ENCODE measurements around the gene TRIAP1. TPM values are rescaled to one million over a fixed set of nuclear protein-coding genes. Genes with fewer than 3 reads are reported as not detected.
"Not testable (repeated sequence)": the region's sequence is repeated elsewhere in the genome, so short reads cannot be mapped to it uniquely, and the experiment has no call there.

Gene TRIAP1
- polyA plus RNA-seq, 3 donors: 35.0 to 47.6 (median 42.7) TPM

GRCh38 chr12:120473807-120474615, 27.8 kb upstream of the TRIAP1 start:
- DNase-seq (ENCODE audit: extremely low read depth in 1 of 11, low read depth in 9 of 11, low spot score in 4 of 11): no peak

GRCh38 chr12:120472521-120472920, 26.3 kb upstream of the TRIAP1 start:
- DNase-seq (ENCODE audit: extremely low read depth in 1 of 11, low read depth in 9 of 11, low spot score in 4 of 11): no peak

GRCh38 chr12:120470150-120470784, 24.1 kb upstream of the TRIAP1 start:
- peak in 1 of 11 donors; percentile 14 for DNase-seq (ENCODE audit: extremely low read depth in 1 of 11, low read depth in 9 of 11, low spot score in 4 of 11)

GRCh38 chr12:120469450-120470149, 23.4 kb upstream of the TRIAP1 start, which contains the start of gene SRSF9:
Gene SRSF9 (minus strand): TSS chr12:120469748. CDS start chr12:120469609, 139 bp downstream.
- DNase-seq (ENCODE audit: extremely low read depth in 1 of 11, low read depth in 9 of 11, low spot score in 4 of 11): peak; percentile 88 to 98 (median 96)

GRCh38 chr12:120468821-120469449, 22.8 kb upstream of the TRIAP1 start:
- peak in 5 of 11 donors; percentile 25 to 51 (median 40) for DNase-seq (ENCODE audit: extremely low read depth in 1 of 11, low read depth in 9 of 11, low spot score in 4 of 11)

- peak in 5 of 11 donors; percentile 30 to 49 (median 38) for DNase-seq (ENCODE audit: extremely low read depth in 1 of 11, low read depth in 9 of 11, low spot score in 4 of 11)
These were observed 22.2 kb upstream of the TRIAP1 start for GRCh38 chr12:120468325-120468820.

- DNase-seq (ENCODE audit: extremely low read depth in 1 of 11, low read depth in 9 of 11, low spot score in 4 of 11): no peak
These were observed 21.3 kb upstream of the TRIAP1 start for GRCh38 chr12:120467439-120467838.

- DNase-seq (ENCODE audit: extremely low read depth in 1 of 11, low read depth in 9 of 11, low spot score in 4 of 11): peak in 1 of 11 donors; percentile 31
These were observed 20.6 kb upstream of the TRIAP1 start for GRCh38 chr12:120466560-120467315.

- DNase-seq (ENCODE audit: extremely low read depth in 1 of 11, low read depth in 9 of 11, low spot score in 4 of 11): no peak
These were observed 19.6 kb upstream of the TRIAP1 start for GRCh38 chr12:120465756-120466155.

GRCh38 chr12:120463712-120464111, 17.5 kb upstream of the TRIAP1 start:
- DNase-seq (ENCODE audit: extremely low read depth in 1 of 11, low read depth in 9 of 11, low spot score in 4 of 11): no peak

- no peak for DNase-seq (ENCODE audit: extremely low read depth in 1 of 11, low read depth in 9 of 11, low spot score in 4 of 11)
These were observed 16.0 kb upstream of the TRIAP1 start for GRCh38 chr12:120462099-120462640.

- no peak for DNase-seq (ENCODE audit: extremely low read depth in 1 of 11, low read depth in 9 of 11, low spot score in 4 of 11)
These were observed 14.0 kb upstream of the TRIAP1 start for GRCh38 chr12:120460157-120460556.

GRCh38 chr12:120457133-120457532, 10.9 kb upstream of the TRIAP1 start:
- no peak for DNase-seq (ENCODE audit: extremely low read depth in 1 of 11, low read depth in 9 of 11, low spot score in 4 of 11)

GRCh38 chr12:120455302-120455701, 9.1 kb upstream of the TRIAP1 start:
- DNase-seq (ENCODE audit: extremely low read depth in 1 of 11, low read depth in 9 of 11, low spot score in 4 of 11): no peak

GRCh38 chr12:120453977-120454376, 7.8 kb upstream of the TRIAP1 start:
- DNase-seq (ENCODE audit: extremely low read depth in 1 of 11, low read depth in 9 of 11, low spot score in 4 of 11): no peak

- no peak for DNase-seq (ENCODE audit: extremely low read depth in 1 of 11, low read depth in 9 of 11, low spot score in 4 of 11)
These were observed 7.0 kb upstream of the TRIAP1 start for GRCh38 chr12:120453060-120453750.

- DNase-seq (ENCODE audit: extremely low read depth in 1 of 11, low read depth in 9 of 11, low spot score in 4 of 11): not testable (repeated sequence)
These were observed 6.3 kb upstream of the TRIAP1 start for GRCh38 chr12:120452524-120452923.

- DNase-seq (ENCODE audit: extremely low read depth in 1 of 11, low read depth in 9 of 11, low spot score in 4 of 11): no peak
These were observed 1.8 kb upstream of the TRIAP1 start for GRCh38 chr12:120447992-120448391.
